Duodenal mucosa (tissue), 2 donors: ENCODE results near the gene NOG.

Source experiments
- H3K27ac ChIP-seq: one replicate; pipeline ENCODE4 v1.7.0; 2013; ENCODE audit warnings: low read depth, low read length
- H3K27me3 ChIP-seq, 2 donors: one replicate each; pipeline ENCODE4 v1.7.0; 2013; ENCODE audit warnings: low read length in 2 of 2, control low read depth in 1 of 2; ENCODE audit not compliant: insufficient read depth in 2 of 2, control insufficient read depth in 1 of 2
- H3K36me3 ChIP-seq, 2 donors: one replicate each; pipeline ENCODE4 v1.7.0; 2013; ENCODE audit warnings: low read length in 2 of 2, control low read depth in 1 of 2; ENCODE audit not compliant: insufficient read depth in 2 of 2, control insufficient read depth in 1 of 2
- H3K4me1 ChIP-seq, 2 donors: one replicate each; pipeline ENCODE4 v1.7.0; 2013; ENCODE audit warnings: low read length in 2 of 2, control low read depth in 1 of 2; ENCODE audit not compliant: insufficient read depth in 2 of 2, control insufficient read depth in 1 of 2
- H3K4me3 ChIP-seq, 2 donors: one replicate each; pipeline ENCODE4 v1.7.0; 2013; ENCODE audit warnings: low read length in 2 of 2, low read depth in 1 of 2
- H3K9ac ChIP-seq, 2 donors: one replicate each; pipeline ENCODE4 v1.7.0; 2013; ENCODE audit warnings: low read length in 2 of 2, low read depth in 1 of 2
- H3K9me3 ChIP-seq, 2 donors: one replicate each; pipeline ENCODE4 v1.7.0; 2013; ENCODE audit warnings: low read length in 2 of 2, control low read depth in 1 of 2; ENCODE audit not compliant: control insufficient read depth in 1 of 2

NOG gene

DNA sequence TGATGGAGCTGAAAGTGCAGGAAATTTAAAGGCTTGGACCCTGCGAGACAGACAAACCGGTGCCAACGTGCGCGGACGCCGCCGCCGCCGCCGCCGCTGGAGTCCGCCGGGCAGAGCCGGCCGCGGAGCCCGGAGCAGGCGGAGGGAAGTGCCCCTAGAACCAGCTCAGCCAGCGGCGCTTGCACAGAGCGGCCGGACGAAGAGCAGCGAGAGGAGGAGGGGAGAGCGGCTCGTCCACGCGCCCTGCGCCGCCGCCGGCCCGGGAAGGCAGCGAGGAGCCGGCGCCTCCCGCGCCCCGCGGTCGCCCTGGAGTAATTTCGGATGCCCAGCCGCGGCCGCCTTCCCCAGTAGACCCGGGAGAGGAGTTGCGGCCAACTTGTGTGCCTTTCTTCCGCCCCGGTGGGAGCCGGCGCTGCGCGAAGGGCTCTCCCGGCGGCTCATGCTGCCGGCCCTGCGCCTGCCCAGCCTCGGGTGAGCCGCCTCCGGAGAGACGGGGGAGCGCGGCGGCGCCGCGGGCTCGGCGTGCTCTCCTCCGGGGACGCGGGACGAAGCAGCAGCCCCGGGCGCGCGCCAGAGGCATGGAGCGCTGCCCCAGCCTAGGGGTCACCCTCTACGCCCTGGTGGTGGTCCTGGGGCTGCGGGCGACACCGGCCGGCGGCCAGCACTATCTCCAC is at the start of gene NOG:
NOG (plus strand) TSS at position 54 of the 674 bp plus-strand sequence; CDS start at position 579, 525 bp downstream.
- no peak within 1 kb of the TSS for H3K27ac ChIP-seq
- peaks cover 61 to 62% of the 10 kb centered on the region in 2 donors for H3K27me3 ChIP-seq
- no peak within 1 kb of the TSS for H3K9ac ChIP-seq
- H3K4me3 ChIP-seq = peak within 1 kb of the TSS; percentile 63 to 70
- H3K36me3 ChIP-seq = no peaks in the 10 kb centered on the region
- H3K4me1 ChIP-seq = peaks cover 24% of the 10 kb centered on the region in 2 donors
- no peaks in the 10 kb centered on the region for H3K9me3 ChIP-seq

DNA sequence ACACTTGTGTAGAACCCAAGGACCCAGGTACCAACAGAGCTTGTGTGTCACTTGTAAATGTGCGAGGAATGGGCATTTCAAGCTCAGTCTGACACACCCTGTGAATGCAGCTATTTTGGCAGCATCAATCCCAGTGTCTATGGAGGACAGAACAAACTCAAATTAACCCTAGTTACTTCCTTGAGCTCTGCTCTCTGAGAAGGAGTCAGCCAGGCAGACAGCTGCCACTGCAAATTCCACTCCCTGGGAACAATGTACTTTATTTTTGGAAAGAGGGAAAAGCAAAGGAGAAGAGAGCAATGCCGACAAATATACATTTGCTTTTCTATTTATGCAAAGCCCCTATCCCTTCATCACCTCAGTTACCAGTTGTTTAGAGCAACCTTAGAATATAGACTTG is 48.4 kb upstream of the NOG start:
- Histone ChIP-seq H3K4me3 (no peak overlapping the region), H3K9me3 (no peaks in the 10 kb centered on the region), H3K4me1 (no peaks in the 10 kb centered on the region), H3K27me3 (no peaks in the 10 kb centered on the region), H3K27ac (no peak overlapping the region), H3K36me3 (no peaks in the 10 kb centered on the region), H3K9ac (no peak overlapping the region)

DNA sequence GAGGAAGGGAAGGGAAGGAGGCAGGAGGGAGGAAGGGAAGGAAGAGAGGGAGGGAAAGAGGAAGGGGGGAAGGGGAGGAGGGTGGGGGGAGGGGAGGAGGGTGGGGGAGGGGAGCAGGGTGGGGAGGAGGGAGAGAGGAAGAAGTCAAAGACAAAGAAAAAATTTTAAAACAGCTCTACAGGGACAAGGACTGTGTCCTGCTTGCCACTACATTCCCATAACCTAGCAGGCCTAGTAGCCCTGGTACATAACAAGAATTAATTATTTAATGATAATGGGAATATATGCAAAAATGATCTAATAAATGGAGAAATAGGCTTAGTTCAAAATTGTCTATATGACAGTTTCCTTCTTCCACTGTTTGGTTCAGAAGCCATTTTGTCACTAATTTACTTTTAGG is 47.6 kb upstream of the NOG start:
- no peak overlapping the region for H3K9ac ChIP-seq
- no peak overlapping the region for H3K4me3 ChIP-seq
- no peaks in the 10 kb centered on the region for H3K9me3 ChIP-seq
- no peaks in the 10 kb centered on the region for H3K4me1 ChIP-seq
- no peaks in the 10 kb centered on the region for H3K36me3 ChIP-seq
- H3K27me3 ChIP-seq = no peaks in the 10 kb centered on the region
- no peak overlapping the region for H3K27ac ChIP-seq

DNA sequence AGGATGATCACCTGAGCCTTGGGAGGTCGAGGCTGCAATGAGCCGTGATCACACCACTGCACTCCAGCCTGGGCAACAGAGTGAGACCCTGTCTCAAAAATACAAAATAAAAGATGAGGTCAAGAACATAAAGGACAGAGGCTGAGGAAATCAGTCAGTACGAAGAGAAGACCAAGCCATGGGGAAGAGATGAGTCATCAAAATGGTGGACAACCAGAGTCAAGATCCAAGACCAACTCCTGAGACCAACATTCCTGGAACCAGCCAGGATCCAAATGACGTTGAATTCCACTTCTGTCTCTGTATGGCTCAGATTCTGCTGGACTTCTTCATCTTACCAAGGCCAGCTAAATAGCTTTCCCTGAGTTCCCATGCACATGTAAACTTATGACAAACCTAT is 44.8 kb upstream of the NOG start:
- no peak overlapping the region for H3K4me3 ChIP-seq
- no peaks in the 10 kb centered on the region for H3K36me3 ChIP-seq
- H3K27me3 ChIP-seq = no peaks in the 10 kb centered on the region
- H3K9me3 ChIP-seq = no peaks in the 10 kb centered on the region
- no peak overlapping the region for H3K9ac ChIP-seq
- no peak overlapping the region for H3K27ac ChIP-seq
- H3K4me1 ChIP-seq = no peaks in the 10 kb centered on the region

DNA sequence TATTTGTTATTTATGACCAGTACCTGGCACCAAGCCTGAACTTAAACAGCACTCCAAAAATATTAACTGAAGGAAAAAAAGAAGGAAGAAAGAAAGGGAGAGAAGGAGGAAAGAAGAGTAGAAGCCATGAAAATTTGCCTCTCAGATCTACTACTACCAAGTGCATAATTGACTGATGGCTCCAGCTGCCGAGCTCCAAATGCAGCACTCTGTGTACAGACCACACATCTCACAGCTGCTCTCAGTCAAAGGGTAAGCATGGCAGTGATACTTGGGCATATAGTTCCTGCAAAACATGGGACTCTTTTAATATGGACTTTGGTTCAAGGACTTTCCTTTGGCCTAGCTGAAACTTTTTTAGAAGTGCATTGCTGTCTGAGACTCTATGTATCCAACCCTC is 44.0 kb upstream of the NOG start:
- Histone ChIP-seq H3K9me3 (no peaks in the 10 kb centered on the region), H3K9ac (no peak overlapping the region), H3K27me3 (no peaks in the 10 kb centered on the region), H3K4me3 (no peak overlapping the region), H3K4me1 (no peaks in the 10 kb centered on the region), H3K27ac (no peak overlapping the region), H3K36me3 (no peaks in the 10 kb centered on the region)

DNA sequence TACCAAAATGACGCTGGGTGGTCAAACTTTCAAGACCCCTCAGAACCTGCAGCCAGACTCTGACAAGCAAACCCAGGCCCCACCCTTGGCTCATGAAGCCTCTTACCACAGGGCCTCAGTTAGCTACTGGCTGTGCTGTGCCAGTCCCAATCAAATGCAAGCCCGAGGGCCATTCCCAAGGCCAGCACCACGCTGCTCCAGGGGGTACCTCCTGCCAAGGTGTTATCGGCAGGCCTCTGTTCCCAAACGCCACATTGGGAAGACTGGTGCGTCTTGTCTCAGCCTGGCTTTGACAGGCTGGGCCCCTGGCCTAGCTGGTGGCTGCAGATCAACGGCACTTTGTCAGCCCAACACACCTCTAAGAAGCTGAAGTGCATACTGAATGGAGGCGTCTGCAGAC is 35.8 kb upstream of the NOG start:
- Histone ChIP-seq H3K4me1 (no peaks in the 10 kb centered on the region), H3K9me3 (no peaks in the 10 kb centered on the region), H3K9ac (no peak overlapping the region), H3K36me3 (no peaks in the 10 kb centered on the region), H3K4me3 (no peak overlapping the region), H3K27ac (no peak overlapping the region), H3K27me3 (no peaks in the 10 kb centered on the region)

DNA sequence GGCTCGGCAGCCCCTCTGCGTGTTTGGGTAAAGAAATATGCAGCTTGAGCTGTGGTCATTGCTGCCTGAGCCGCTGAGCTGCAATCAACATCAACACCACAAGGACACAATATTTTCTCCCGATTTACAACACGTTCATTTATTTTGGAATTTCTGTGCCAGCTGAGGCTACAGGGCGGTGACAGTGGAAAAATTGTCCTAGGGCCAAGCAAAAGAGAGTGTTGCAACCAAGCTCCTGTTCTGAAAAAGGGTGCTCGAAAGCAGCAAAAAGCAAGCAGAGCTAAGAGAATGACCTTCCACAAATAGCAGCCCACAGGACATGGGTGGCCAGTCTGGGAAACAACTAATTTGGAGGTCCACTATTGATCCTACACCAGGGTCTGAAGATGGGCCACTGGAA is 35.4 kb upstream of the NOG start:
- Histone ChIP-seq H3K4me1 (no peaks in the 10 kb centered on the region), H3K27me3 (no peaks in the 10 kb centered on the region), H3K27ac (no peak overlapping the region), H3K4me3 (no peak overlapping the region), H3K9ac (no peak overlapping the region), H3K9me3 (no peaks in the 10 kb centered on the region), H3K36me3 (no peaks in the 10 kb centered on the region)

DNA sequence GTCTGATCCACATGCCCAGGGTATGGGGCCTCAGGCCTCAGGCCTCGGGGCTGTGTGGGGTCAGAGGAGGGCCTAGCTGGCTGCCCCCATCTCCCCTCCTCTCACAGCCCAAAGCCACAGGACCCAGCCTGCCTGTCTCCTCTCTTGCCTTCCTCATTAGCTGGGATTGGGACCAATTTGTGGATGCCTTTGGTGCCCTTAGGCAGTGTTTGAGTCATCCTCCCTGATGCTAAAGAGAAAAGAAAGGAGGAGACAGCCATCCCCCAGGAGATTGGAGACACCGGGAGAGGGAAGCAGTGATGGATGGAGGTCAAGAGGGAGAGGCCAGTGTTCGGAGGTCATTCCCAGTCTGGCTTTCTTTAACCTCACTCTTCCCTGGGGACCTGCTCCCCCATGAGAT is 23.3 kb upstream of the NOG start:
- H3K27ac ChIP-seq = no peak overlapping the region
- no peaks in the 10 kb centered on the region for H3K36me3 ChIP-seq
- no peaks in the 10 kb centered on the region for H3K4me1 ChIP-seq
- H3K9me3 ChIP-seq = no peaks in the 10 kb centered on the region
- H3K27me3 ChIP-seq = no peaks in the 10 kb centered on the region
- no peak overlapping the region for H3K9ac ChIP-seq
- no peak overlapping the region for H3K4me3 ChIP-seq

DNA sequence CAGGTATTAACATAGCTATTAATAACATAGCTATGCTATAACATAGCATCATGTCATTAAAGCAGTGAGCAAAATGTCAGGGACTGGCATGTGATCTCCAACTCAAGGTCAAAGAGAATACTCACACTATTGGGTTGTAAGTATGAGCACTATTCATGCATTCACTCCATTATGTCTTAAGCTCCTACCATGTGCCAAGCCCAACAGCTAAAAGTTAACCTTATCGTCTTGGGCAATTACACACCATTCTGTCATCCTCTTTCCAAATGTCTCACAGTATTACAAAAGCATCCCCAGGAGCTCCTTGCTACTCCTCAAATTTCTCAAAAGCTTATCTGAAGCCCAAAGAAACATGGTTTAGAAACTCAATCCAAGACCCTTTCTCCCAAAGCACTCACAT is 22.0 kb upstream of the NOG start:
- Histone ChIP-seq H3K9me3 (no peaks in the 10 kb centered on the region), H3K27ac (no peak overlapping the region), H3K9ac (no peak overlapping the region), H3K27me3 (peaks cover 0 to 1% of the 10 kb centered on the region in 2 donors), H3K36me3 (no peaks in the 10 kb centered on the region), H3K4me1 (no peaks in the 10 kb centered on the region), H3K4me3 (no peak overlapping the region)

DNA sequence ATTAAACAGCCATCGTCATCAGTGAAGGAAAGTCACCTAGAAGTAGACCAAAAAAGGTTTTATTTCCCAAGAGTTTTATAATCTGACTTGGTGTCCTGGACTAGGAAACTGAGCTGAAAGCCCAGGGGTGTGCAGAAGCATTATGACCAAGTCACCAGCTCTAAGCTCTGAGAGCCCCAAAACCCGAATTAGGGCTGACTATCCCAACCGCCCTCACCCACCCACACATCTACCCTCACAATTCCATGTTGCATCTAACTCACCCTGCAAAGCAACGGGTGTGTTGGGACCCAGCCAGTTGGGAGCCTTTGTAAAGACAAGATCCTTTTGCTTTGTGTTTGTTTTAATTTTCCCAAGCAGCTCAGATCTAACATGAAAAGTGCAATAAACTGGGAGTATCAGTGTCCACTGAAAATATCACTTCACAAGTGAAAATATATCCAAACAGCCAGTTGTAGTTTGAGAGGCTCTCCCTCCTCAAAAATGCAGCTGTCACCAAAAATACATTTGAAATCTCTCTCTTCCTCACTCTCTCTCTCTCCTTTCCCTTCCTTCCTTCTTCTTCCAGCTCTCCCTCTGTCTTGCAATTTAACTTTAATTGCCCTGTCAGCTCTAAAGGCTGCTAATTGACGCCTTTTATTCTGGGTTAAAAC is 16.2 kb upstream of the NOG start:
- Histone ChIP-seq H3K9me3 (no peaks in the 10 kb centered on the region), H3K36me3 (no peaks in the 10 kb centered on the region), H3K9ac (no peak overlapping the region), H3K4me3 (no peak overlapping the region), H3K27ac (no peak overlapping the region), H3K27me3 (peaks cover 4 to 7% of the 10 kb centered on the region in 2 donors), H3K4me1 (no peaks in the 10 kb centered on the region)
